HEK293 (cell line): Measurements from ENCODE around the gene CLSTN1.
A peak's percentile ranks its signal among the peaks of the same experiment; 100 is the strongest.

ENCODE experiments used
- CTCF ChIA-PET: fragments of 350-600 bp; formaldehyde crosslinking; extraction: SDS; loops from one replicate; lab custom pipeline; 2021; ENCODE audit warnings: antibody characterized with exemption; lab: Yijun Ruan, JAX
- POLR2A ChIA-PET: fragments of 300-600 bp; formaldehyde crosslinking; extraction: SDS; loops from one replicate; lab custom pipeline; 2020; ENCODE audit warnings: antibody characterized with exemption, inconsistent platforms; lab: Yijun Ruan, JAX
- H3K27ac ChIP-seq: fragments of 200-500 bp; sonication (Bioruptor generic); 2 replicates; pipeline ENCODE4 v1.5.1; 2014; ENCODE audit warnings: low read depth, low read length, control low read depth, inconsistent platforms; ENCODE audit errors: extremely low read depth
- H3K36me3 ChIP-seq, 2 experiments: fragments of 200-500 bp in 1 of 2; sonication (Bioruptor generic) in 1 of 2; 1 replicate in 1 of 2; 2 replicates in 1 of 2; pipeline ENCODE4 v1.5.1; 2014 to 2017; ENCODE audit warnings: inconsistent platforms in 2 of 2, low read length in 2 of 2; ENCODE audit not compliant: control insufficient read depth in 2 of 2, insufficient read depth in 1 of 2
- H3K4me1 ChIP-seq: fragments of 200-500 bp; sonication (Bioruptor generic); 2 replicates; pipeline ENCODE4 v1.5.1; 2014; ENCODE audit warnings: mild to moderate bottlenecking, low read length, inconsistent platforms; ENCODE audit not compliant: control insufficient read depth, insufficient read depth
- H3K4me3 ChIP-seq: 2 replicates; pipeline ENCODE4 v1.5.1; 2011; ENCODE audit warnings: low read depth, mild to moderate bottlenecking, control low read depth, low read length, moderate library complexity
- H3K9me3 ChIP-seq: fragments of 200-500 bp; sonication (Bioruptor generic); 2 replicates; pipeline ENCODE4 v1.5.1; 2014; ENCODE audit warnings: low read depth, low read length, inconsistent platforms; ENCODE audit not compliant: control insufficient read depth, insufficient read depth
- HOXA7 ChIP-seq: sonication (generic); formaldehyde crosslinking; IDR thresholded peaks from 2 replicates; pipeline ENCODE4 v1.8.1; 2022; ENCODE audit warnings: missing genetic modification reagents, borderline replicate concordance
- MEIS1 ChIP-seq: sonication (generic); formaldehyde crosslinking; IDR thresholded peaks from 2 replicates; pipeline ENCODE4 v1.8.1; 2022; ENCODE audit warnings: missing genetic modification reagents, mild to moderate bottlenecking, borderline replicate concordance
- OVOL3 ChIP-seq: fragments of 450-650 bp; formaldehyde crosslinking; IDR thresholded peaks from 2 replicates; pipeline ENCODE4 v1.5.1; 2016; ENCODE audit warnings: missing biosample characterization, missing genetic modification characterization
- RBAK ChIP-seq: fragments of 450-650 bp; formaldehyde crosslinking; IDR thresholded peaks from 2 replicates; pipeline ENCODE4 v1.5.1; 2016; ENCODE audit warnings: missing biosample characterization, missing genetic modification characterization
- SP7 ChIP-seq: fragments of 450-650 bp; formaldehyde crosslinking; IDR thresholded peaks from 2 replicates; pipeline ENCODE4 v1.5.1; 2016; ENCODE audit warnings: missing biosample characterization, missing genetic modification characterization
- ZBTB48 ChIP-seq: fragments of 450-650 bp; formaldehyde crosslinking; IDR thresholded peaks from 2 replicates; pipeline ENCODE4 v1.5.1; 2016; ENCODE audit warnings: missing biosample characterization, missing genetic modification characterization
- ZFHX2 ChIP-seq: fragments of 450-650 bp; formaldehyde crosslinking; conservative IDR thresholded peaks from 2 replicates; pipeline ENCODE4 v1.5.1; 2016; ENCODE audit warnings: missing biosample characterization, missing genetic modification characterization
- ZNF121 ChIP-seq: fragments of 450-650 bp; formaldehyde crosslinking; IDR thresholded peaks from 2 replicates; pipeline ENCODE4 v1.5.1; 2016; ENCODE audit warnings: missing biosample characterization, missing genetic modification characterization
- ZNF248 ChIP-seq: fragments of 450-650 bp; formaldehyde crosslinking; IDR thresholded peaks from 2 replicates; pipeline ENCODE4 v1.5.1; 2017; ENCODE audit warnings: missing biosample characterization, missing genetic modification characterization
- ZNF341 ChIP-seq: fragments of 450-650 bp; formaldehyde crosslinking; IDR thresholded peaks from 2 replicates; pipeline ENCODE4; 2016; ENCODE audit warnings: low read depth, missing biosample characterization, missing genetic modification characterization
- ZNF394 ChIP-seq: fragments of 450-650 bp; formaldehyde crosslinking; IDR thresholded peaks from 2 replicates; pipeline ENCODE4 v1.5.1; 2016; ENCODE audit warnings: missing biosample characterization, missing genetic modification characterization, mild to moderate bottlenecking, moderate library complexity, borderline replicate concordance
- TF ChIP-seq, protein P1 (sequence below): fragments of 450-650 bp; formaldehyde crosslinking; IDR thresholded peaks from 2 replicates; pipeline ENCODE4 v1.5.1; 2016; ENCODE audit warnings: missing biosample characterization, missing genetic modification characterization
- TF ChIP-seq, protein P2 (sequence below): fragments of 450-650 bp; formaldehyde crosslinking; optimal IDR thresholded peaks from 2 replicates; pipeline ENCODE3; 2016; ENCODE audit warnings: missing biosample characterization, mild to moderate bottlenecking, missing genetic modification characterization
- TF ChIP-seq, protein P3 (sequence below): fragments of 450-650 bp; formaldehyde crosslinking; IDR thresholded peaks from 2 replicates; pipeline ENCODE4 v1.5.1; 2016; ENCODE audit warnings: missing biosample characterization, missing genetic modification characterization, borderline replicate concordance
- TF ChIP-seq, protein P4 (sequence below): fragments of 450-650 bp; formaldehyde crosslinking; IDR thresholded peaks from 2 replicates; pipeline ENCODE4 v1.5.1; 2016; ENCODE audit warnings: missing biosample characterization, missing genetic modification characterization
- TF ChIP-seq, protein P5 (sequence below): fragments of 450-650 bp; formaldehyde crosslinking; IDR thresholded peaks from 2 replicates; pipeline ENCODE4 v1.5.1; 2016; ENCODE audit warnings: missing biosample characterization, missing genetic modification characterization
- TF ChIP-seq, protein P6 (sequence below): fragments of 450-650 bp; formaldehyde crosslinking; IDR thresholded peaks from 2 replicates; pipeline ENCODE4 v1.5.1; 2017; ENCODE audit warnings: missing biosample characterization, missing genetic modification characterization
- TF ChIP-seq, protein P7 (sequence below): fragments of 450-650 bp; formaldehyde crosslinking; conservative IDR thresholded peaks from 2 replicates; pipeline ENCODE4 v1.5.1; 2016; ENCODE audit warnings: low read depth, missing biosample characterization, missing genetic modification characterization

CLSTN1 gene

DNA sequence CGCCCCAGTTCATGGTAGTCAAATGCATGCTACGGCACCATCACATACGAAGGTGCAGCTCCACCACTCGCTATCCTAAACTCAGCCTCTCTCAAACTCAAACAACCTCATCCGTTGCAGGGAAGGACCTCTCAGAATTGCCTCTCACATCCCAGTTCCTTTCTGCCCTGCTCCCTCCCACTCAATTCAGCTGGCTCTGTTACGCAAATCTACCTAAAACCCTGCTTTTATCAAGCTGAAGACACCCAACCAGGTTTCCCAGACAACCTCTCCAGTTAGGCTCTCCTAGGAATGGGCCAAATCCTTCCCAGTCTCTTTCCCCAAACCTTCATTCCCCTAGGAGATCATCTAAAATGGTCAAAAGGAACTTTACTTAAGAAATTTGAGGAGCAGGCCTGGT lies 62.9 kb downstream of the CLSTN1 start:
- Histone ChIP-seq H3K9me3 (no peaks in the 10 kb centered on the region), H3K4me1 (peaks cover 3% of the 10 kb centered on the region), H3K4me3 (no peak overlapping the region), H3K27ac (no peak overlapping the region), H3K36me3 (peaks cover 0 to 5% of the 10 kb centered on the region in 2 experiments; a peak in 1 of 3 replicates)
- ChIA-PET POLR2A (interaction anchor here (0.6 kb wide), 1 partner anchor 56 kb away, joined by 4 read pairs; no protein-coding TSS in a partner anchor), CTCF (interaction anchor here (0.6 to 1.0 kb wide), 3 partner anchors 39 to 105 kb away, joined by 3 read pairs; no protein-coding TSS in a partner anchor)
- TF ChIP-seq ZNF248 (tag by site-specific recombination) = no peak
- TF ChIP-seq ZFHX2 (tag by site-specific recombination) = 0 out of 2 replicates have a peak, but pooled peaks have one; percentile 8
- TF ChIP-seq, protein P1, sequence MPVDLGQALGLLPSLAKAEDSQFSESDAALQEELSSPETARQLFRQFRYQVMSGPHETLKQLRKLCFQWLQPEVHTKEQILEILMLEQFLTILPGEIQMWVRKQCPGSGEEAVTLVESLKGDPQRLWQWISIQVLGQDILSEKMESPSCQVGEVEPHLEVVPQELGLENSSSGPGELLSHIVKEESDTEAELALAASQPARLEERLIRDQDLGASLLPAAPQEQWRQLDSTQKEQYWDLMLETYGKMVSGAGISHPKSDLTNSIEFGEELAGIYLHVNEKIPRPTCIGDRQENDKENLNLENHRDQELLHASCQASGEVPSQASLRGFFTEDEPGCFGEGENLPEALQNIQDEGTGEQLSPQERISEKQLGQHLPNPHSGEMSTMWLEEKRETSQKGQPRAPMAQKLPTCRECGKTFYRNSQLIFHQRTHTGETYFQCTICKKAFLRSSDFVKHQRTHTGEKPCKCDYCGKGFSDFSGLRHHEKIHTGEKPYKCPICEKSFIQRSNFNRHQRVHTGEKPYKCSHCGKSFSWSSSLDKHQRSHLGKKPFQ (tag by site-specific recombination) = no peak

DNA sequence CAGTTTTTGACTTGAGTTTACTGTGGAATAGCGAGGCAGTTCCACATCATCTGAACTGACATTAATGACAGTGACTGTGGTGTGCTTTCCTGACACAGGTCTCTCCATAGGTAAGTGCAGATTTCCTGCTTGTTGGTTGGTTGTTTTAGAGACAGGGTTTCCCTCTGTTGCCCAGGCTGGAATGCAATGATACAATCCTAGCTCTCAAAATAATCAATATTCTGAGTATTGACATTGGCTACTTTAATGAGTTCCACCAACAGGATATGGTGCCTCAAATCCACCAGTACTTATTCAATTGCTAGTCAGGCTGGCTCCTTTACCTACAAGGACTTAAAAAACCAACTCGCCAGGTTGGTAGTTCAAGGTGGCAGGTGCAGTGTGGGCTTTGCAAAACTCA lies 63.8 kb downstream of the CLSTN1 start:
- H3K4me1 ChIP-seq = peaks cover 6% of the 10 kb centered on the region
- no peaks in the 10 kb centered on the region for H3K9me3 ChIP-seq
- ChIA-PET CTCF (interaction anchor here (0.6 kb wide), 1 partner anchor 15 kb away, joined by 5 read pairs; no protein-coding TSS in a partner anchor), POLR2A (no interaction called here)
- no peak overlapping the region for H3K4me3 ChIP-seq
- peaks cover 0 to 8% of the 10 kb centered on the region in 2 experiments; a peak in 1 of 3 replicates for H3K36me3 ChIP-seq
- no peak overlapping the region for H3K27ac ChIP-seq
- TF ChIP-seq ZNF394 (no peak), ZNF121 (tag by site-specific recombination) (no peak), MEIS1 (CRISPR knock-in tag) (no peak), OVOL3 (tag by site-specific recombination) (no peak), SP7 (tag by site-specific recombination) (no peak), RBAK (no peak), HOXA7 (CRISPR knock-in tag) (no peak), ZBTB48 (no peak), ZNF341 (no peak)
- TF ChIP-seq, protein P2, sequence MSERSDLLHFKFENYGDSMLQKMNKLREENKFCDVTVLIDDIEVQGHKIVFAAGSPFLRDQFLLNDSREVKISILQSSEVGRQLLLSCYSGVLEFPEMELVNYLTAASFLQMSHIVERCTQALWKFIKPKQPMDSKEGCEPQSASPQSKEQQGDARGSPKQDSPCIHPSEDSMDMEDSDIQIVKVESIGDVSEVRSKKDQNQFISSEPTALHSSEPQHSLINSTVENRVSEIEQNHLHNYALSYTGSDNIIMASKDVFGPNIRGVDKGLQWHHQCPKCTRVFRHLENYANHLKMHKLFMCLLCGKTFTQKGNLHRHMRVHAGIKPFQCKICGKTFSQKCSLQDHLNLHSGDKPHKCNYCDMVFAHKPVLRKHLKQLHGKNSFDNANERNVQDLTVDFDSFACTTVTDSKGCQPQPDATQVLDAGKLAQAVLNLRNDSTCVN (tag by site-specific recombination) = no peak
- TF ChIP-seq, protein P3, sequence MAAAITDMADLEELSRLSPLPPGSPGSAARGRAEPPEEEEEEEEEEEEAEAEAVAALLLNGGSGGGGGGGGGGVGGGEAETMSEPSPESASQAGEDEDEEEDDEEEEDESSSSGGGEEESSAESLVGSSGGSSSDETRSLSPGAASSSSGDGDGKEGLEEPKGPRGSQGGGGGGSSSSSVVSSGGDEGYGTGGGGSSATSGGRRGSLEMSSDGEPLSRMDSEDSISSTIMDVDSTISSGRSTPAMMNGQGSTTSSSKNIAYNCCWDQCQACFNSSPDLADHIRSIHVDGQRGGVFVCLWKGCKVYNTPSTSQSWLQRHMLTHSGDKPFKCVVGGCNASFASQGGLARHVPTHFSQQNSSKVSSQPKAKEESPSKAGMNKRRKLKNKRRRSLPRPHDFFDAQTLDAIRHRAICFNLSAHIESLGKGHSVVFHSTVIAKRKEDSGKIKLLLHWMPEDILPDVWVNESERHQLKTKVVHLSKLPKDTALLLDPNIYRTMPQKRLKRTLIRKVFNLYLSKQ (tag by site-specific recombination) = no peak
- TF ChIP-seq, protein P4, sequence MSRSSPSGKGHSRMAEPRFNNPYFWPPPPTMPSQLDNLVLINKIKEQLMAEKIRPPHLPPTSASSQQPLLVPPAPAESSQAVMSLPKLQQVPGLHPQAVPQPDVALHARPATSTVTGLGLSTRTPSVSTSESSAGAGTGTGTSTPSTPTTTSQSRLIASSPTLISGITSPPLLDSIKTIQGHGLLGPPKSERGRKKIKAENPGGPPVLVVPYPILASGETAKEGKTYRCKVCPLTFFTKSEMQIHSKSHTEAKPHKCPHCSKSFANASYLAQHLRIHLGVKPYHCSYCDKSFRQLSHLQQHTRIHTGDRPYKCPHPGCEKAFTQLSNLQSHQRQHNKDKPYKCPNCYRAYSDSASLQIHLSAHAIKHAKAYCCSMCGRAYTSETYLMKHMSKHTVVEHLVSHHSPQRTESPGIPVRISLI (tag by site-specific recombination) = no peak
- TF ChIP-seq, protein P5, sequence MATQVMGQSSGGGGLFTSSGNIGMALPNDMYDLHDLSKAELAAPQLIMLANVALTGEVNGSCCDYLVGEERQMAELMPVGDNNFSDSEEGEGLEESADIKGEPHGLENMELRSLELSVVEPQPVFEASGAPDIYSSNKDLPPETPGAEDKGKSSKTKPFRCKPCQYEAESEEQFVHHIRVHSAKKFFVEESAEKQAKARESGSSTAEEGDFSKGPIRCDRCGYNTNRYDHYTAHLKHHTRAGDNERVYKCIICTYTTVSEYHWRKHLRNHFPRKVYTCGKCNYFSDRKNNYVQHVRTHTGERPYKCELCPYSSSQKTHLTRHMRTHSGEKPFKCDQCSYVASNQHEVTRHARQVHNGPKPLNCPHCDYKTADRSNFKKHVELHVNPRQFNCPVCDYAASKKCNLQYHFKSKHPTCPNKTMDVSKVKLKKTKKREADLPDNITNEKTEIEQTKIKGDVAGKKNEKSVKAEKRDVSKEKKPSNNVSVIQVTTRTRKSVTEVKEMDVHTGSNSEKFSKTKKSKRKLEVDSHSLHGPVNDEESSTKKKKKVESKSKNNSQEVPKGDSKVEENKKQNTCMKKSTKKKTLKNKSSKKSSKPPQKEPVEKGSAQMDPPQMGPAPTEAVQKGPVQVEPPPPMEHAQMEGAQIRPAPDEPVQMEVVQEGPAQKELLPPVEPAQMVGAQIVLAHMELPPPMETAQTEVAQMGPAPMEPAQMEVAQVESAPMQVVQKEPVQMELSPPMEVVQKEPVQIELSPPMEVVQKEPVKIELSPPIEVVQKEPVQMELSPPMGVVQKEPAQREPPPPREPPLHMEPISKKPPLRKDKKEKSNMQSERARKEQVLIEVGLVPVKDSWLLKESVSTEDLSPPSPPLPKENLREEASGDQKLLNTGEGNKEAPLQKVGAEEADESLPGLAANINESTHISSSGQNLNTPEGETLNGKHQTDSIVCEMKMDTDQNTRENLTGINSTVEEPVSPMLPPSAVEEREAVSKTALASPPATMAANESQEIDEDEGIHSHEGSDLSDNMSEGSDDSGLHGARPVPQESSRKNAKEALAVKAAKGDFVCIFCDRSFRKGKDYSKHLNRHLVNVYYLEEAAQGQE = no peak
- TF ChIP-seq, protein P6, sequence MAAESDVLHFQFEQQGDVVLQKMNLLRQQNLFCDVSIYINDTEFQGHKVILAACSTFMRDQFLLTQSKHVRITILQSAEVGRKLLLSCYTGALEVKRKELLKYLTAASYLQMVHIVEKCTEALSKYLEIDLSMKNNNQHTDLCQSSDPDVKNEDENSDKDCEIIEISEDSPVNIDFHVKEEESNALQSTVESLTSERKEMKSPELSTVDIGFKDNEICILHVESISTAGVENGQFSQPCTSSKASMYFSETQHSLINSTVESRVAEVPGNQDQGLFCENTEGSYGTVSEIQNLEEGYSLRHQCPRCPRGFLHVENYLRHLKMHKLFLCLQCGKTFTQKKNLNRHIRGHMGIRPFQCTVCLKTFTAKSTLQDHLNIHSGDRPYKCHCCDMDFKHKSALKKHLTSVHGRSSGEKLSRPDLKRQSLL (tag by site-specific recombination) = no peak
- TF ChIP-seq, protein P7, sequence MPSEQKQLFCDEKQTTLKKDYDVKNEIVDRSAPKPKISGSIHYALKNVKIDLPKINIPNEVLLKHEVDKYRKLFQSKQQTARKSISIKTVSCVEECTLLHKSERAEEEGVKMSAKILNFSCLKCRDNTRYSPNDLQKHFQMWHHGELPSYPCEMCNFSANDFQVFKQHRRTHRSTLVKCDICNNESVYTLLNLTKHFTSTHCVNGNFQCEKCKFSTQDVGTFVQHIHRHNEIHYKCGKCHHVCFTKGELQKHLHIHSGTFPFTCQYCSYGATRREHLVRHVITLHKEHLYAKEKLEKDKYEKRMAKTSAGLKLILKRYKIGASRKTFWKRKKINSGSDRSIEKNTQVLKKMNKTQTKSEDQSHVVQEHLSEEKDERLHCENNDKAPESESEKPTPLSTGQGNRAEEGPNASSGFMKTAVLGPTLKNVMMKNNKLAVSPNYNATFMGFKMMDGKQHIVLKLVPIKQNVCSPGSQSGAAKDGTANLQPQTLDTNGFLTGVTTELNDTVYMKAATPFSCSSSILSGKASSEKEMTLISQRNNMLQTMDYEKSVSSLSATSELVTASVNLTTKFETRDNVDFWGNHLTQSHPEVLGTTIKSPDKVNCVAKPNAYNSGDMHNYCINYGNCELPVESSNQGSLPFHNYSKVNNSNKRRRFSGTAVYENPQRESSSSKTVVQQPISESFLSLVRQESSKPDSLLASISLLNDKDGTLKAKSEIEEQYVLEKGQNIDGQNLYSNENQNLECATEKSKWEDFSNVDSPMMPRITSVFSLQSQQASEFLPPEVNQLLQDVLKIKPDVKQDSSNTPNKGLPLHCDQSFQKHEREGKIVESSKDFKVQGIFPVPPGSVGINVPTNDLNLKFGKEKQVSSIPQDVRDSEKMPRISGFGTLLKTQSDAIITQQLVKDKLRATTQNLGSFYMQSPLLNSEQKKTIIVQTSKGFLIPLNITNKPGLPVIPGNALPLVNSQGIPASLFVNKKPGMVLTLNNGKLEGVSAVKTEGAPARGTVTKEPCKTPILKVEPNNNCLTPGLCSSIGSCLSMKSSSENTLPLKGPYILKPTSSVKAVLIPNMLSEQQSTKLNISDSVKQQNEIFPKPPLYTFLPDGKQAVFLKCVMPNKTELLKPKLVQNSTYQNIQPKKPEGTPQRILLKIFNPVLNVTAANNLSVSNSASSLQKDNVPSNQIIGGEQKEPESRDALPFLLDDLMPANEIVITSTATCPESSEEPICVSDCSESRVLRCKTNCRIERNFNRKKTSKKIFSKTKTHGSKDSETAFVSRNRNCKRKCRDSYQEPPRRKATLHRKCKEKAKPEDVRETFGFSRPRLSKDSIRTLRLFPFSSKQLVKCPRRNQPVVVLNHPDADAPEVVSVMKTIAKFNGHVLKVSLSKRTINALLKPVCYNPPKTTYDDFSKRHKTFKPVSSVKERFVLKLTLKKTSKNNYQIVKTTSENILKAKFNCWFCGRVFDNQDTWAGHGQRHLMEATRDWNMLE (tag by site-specific recombination) = no peak
